Cardiac fibroblast (primary cell): Measurements from ENCODE around the gene TMEM269.

Experiments used
- DNase-seq, 2 donors: peaks; one replicate each; pipeline versions ENCODE4 v3.0.0 to v3.0.0-alpha.2; 2010; ENCODE audit warnings: low read depth in 2 of 2
- H3K4me3 ChIP-seq, 2 donors: replicated peaks in 1 of 2; 1 replicate in 1 of 2; 2 replicates in 1 of 2; pipeline ENCODE4 v1.5.1; 2011; ENCODE audit warnings: low read depth in 2 of 2, low read length in 2 of 2, mild to moderate bottlenecking in 2 of 2, moderate library complexity in 1 of 2
- TF ChIP-seq, protein P1 (sequence below): IDR thresholded peaks from one replicate; pipeline ENCODE4 v1.5.1; 2011; ENCODE audit warnings: low read depth, mild to moderate bottlenecking, low read length, inconsistent platforms

TMEM269 gene

DNA sequence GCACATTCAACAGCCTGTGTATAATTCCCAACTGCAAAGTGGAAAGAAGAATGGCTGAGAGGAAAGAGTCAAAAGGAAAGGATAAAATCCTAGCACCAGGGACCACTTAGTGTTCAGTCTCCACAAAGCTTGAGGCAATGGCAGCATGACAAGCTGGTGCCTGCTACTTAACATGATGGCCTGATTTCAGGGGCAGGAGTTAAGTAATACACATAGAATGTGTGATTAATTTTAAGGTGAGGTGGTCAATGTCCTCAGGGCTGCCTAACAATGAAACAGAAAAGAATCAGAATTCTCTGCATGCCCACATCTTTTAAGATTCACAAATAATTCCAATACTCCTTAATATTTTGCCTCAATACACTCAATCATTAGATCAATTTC, 26.9 kb upstream of the TMEM269 start:
- no peak overlapping the region for H3K4me3 ChIP-seq
- TF ChIP-seq, protein P1, sequence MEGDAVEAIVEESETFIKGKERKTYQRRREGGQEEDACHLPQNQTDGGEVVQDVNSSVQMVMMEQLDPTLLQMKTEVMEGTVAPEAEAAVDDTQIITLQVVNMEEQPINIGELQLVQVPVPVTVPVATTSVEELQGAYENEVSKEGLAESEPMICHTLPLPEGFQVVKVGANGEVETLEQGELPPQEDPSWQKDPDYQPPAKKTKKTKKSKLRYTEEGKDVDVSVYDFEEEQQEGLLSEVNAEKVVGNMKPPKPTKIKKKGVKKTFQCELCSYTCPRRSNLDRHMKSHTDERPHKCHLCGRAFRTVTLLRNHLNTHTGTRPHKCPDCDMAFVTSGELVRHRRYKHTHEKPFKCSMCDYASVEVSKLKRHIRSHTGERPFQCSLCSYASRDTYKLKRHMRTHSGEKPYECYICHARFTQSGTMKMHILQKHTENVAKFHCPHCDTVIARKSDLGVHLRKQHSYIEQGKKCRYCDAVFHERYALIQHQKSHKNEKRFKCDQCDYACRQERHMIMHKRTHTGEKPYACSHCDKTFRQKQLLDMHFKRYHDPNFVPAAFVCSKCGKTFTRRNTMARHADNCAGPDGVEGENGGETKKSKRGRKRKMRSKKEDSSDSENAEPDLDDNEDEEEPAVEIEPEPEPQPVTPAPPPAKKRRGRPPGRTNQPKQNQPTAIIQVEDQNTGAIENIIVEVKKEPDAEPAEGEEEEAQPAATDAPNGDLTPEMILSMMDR = no peak
- no peak for DNase-seq

DNA sequence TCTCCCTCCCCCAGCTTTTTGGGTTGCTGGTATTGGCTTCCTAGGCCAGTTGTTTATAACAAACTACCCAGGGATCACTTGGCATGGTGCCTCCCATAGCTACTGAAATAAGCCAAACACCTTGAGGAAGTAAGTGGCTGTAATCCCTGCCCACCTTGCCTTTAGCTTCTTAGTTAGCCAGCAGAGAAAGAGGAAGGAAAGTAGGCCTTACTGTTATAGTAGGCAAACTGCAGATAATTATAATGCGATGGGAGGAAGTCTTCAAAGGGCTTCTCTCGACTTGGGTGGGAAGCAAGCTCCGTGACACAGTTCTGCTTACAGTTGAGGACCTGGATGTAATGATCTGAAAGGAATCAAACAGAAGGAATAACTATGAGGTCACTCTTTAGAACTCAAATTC, 26.1 kb upstream of the TMEM269 start:
- DNase-seq = no peak
- TF ChIP-seq, protein P1 = no peak

DNA sequence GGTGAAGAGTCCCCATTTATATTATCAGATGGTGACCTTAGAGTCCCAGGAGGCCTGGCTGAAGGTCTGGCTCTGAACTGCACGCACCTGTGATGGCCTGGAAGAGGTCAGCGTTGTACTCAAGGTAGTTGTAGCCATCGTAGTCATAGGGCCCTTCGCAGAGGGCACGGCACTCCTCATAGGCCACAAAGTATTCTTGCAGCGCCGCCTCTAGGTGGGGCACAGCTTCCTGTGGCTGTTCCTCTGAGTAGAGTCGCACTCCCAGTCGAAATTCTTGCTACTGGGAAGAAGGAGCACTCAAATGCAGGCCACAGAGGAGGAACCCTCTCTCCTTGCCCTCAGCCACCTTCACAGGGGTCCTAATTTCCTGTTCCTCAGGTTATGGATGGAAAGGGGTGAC, 25.7 kb upstream of the TMEM269 start:
- TF ChIP-seq, protein P1 = no peak
- no peak overlapping the region for H3K4me3 ChIP-seq
- no peak for DNase-seq

More for the DNA sequence above, 26.1 kb upstream of the TMEM269 start:
- H3K4me3 ChIP-seq = no peak overlapping the region

DNA sequence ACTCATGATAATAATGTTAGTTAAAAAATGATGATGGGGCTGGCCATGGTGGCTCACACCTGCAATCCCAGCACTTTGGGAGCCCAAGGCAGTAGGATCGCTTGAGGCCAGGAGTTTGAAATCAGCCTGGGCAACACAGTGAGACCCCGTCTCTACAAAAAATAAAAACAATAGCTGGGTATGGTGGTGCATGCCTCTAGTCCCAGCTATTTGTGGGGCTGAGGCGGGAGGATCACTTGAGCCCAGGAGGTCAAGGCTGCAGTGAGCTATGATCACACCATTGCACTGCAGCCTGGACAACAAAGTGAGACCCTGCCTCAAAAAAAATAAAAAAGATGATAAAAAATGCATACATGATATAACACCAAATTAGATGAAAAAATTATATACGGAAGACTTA, 23.2 kb upstream of the TMEM269 start:
- TF ChIP-seq, protein P1 = no peak
- no peak for DNase-seq
- no peak overlapping the region for H3K4me3 ChIP-seq

DNA sequence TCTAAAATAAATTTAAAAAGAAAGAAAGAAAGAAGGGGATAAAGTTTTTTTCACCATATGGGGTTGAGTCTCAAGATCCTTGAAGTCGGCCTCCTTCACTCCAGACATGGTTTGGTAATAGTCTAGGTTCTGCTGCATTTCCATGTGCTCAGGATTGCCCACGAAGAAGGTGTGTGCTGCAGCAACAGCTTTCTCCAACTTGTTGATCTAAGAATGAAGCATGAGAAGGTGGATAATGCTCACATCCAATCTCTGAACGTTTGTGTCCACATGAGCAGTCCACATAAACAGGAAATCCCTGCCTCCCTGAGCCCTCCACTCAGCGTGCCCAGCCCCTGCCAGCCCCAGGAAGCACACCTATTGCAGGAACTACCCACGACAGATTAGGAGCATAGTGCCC, 22.5 kb upstream of the TMEM269 start:
- TF ChIP-seq, protein P1 = no peak
- no peak overlapping the region for H3K4me3 ChIP-seq
- no peak for DNase-seq

DNA sequence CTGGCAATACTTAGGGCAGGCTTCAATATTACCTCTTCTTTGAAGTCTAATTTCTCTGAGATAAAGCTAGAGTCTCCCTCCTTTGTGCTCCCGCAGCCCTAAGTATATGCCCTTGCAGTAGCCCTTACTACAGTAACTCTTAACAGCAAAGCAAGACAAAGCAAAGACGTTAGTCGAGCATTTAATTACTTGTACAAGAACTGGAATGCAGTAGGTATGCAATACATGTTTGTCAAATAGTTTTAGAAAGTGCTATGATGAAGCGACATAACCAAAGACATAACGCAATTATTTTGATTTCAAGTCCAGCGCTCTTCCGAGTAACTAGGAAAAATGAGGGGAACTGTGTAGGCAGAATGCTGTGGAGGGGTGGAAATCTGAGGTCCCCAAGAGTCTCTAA, 19.5 kb upstream of the TMEM269 start:
- H3K4me3 ChIP-seq = peak overlapping the region; percentile 96 to 100
- DNase-seq = peak; percentile 29 to 32
- TF ChIP-seq, protein P1 = no peak

DNA sequence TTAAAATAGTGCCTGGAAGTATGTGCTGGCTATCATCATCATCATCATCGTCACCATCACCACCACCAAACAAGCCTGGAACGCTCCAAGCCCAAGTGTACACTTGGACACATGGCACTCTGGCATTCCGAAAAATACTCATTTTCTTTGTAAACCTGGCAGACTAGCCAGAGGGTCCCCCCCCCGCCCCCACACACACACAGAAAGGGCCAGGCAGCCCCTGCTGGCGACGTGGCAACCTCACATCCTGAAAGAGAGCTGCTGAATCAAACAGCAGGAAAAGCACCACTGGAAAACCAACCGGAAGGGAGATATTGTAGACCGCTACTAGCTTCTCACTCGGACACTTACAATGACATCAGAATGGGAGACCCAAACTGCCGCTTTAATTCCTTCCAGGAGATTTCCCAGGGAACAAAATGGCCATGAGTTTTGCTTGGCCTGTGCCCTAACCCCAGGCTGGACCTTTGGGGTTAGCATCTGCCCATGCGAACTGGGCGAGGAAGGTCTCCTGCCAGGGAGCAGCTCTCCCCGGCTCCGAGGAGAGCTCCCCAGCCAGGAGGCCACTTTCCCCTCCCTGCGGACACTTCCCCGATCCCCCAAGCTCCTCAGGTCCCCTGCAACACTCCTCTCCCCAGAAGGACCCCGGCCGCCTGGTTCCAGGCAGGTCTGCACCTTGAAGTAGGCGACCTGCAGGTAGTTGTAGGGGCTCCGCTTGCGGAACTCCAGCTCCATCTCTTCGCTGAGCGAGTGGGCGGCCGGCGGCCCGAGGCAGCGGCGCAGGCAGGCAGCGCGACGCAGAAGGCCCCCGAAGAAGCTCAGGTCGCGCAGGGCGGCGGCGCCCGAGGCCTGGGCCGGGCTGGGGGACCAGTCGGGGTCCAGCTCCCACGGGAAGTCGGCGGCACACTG, 18.7 kb upstream of the TMEM269 start:
- peak overlapping the region; percentile 96 to 100 for H3K4me3 ChIP-seq
- peak; percentile 79 to 85 for DNase-seq

More for the DNA sequence above, 18.7 kb upstream of the TMEM269 start:
- TF ChIP-seq, protein P1 = peak; percentile 72
